ENCODE measurements around the gene CCNY.

- TF ChIP-seq SSRP1 (CRISPR knock-in tag; IDR thresholded peaks at IDR 0.05): no peak
- no peak for TF ChIP-seq SALL2 (CRISPR knock-in tag; IDR thresholded peaks at IDR 0.05)
- TF ChIP-seq TBP (CRISPR knock-in tag; IDR thresholded peaks at IDR 0.05): no peak
- TF ChIP-seq ZNF121 (CRISPR knock-in tag; IDR thresholded peaks at IDR 0.05): no peak
- TF ChIP-seq PAXIP1 (CRISPR knock-in tag; conservative IDR thresholded peaks at IDR 0.05): no peak
- no peak for TF ChIP-seq ZNF256 (CRISPR knock-in tag; conservative IDR thresholded peaks at IDR 0.05)
- no peak for TF ChIP-seq RFX5 (IDR thresholded peaks at IDR 0.05; ENCODE audit: low read depth, low read length)
These were observed 271.4 kb downstream of the CCNY start for GRCh38 chr10:35607475-35608327.

Measured in HepG2 (cell line).